H4 (cell line): ENCODE data around the gene NUTM1. TPM values are rescaled to one million over a fixed set of nuclear protein-coding genes. Genes with fewer than 3 reads are reported as not detected.

ENCODE experiments used
- total RNA-seq: library from RNA; depleted of rRNA; stranded (reverse); fragments of >200 nt; shearing (Covaris generic); gene quantifications from 2 replicates; pipeline ENCODE4 v1.2.3, GENCODE V29; 2014; rRNA removed

Gene NUTM1
- total RNA-seq, 1 experiment from 2014 or later, result not detected

Other genes with a start within 250 kb of the NUTM1 start
- 20.6 and 43.1 TPM in 2 replicates for gene EMC7, start 241.5 kb upstream of the NUTM1 start, total RNA-seq
- 1.0 and 1.4 TPM in 2 replicates for gene PGBD4, start 241.2 kb upstream of the NUTM1 start, total RNA-seq
- 38.2 and 40.1 TPM in 2 replicates for gene KATNBL1, start 133.2 kb upstream of the NUTM1 start, total RNA-seq
- gene EMC4, start 118.3 kb upstream of the NUTM1 start, total RNA-seq, result 158 and 216 TPM in 2 replicates
- gene SLC12A6, start 5.5 kb upstream of the NUTM1 start, total RNA-seq, result 2.6 and 3.4 TPM in 2 replicates
- gene NOP10, start 179 bp upstream of the NUTM1 start, total RNA-seq, result 367 and 416 TPM in 2 replicates
- gene LPCAT4, start 23.9 kb downstream of the NUTM1 start, total RNA-seq, result 7.4 and 12.0 TPM in 2 replicates
- 1.3 and 2.1 TPM in 2 replicates for gene GOLGA8A, start 94.5 kb downstream of the NUTM1 start, total RNA-seq
- 8.3 and 11.1 TPM in 2 replicates for gene GOLGA8B, start 240.3 kb downstream of the NUTM1 start, total RNA-seq